ENCODE data around the gene ZFYVE21.

GRCh38 chr14:103683139-103683538, 32.5 kb upstream of the ZFYVE21 start:
- TF ChIP-seq CTCF (IDR thresholded peaks at IDR 0.05; ENCODE audit: insufficient read depth, low read length) (no peak), POLR2AphosphoS5 (IDR thresholded peaks at IDR 0.05; ENCODE audit: low read depth) (no peak), GABPA (IDR thresholded peaks at IDR 0.05; ENCODE audit: low read depth) (no peak), REST (IDR thresholded peaks at IDR 0.05; ENCODE audit: insufficient replicate concordance, low read depth) (no peak), SPI1 (IDR thresholded peaks at IDR 0.05; ENCODE audit: borderline replicate concordance, low read depth) (no peak)

All from HL-60 (cell line).